Esophagus muscularis mucosa (tissue), 3 donors: Measurements from ENCODE around the gene FBXO46.

Source experiments
- CTCF ChIP-seq, 3 experiments: fragments of 200-600 bp in 2 of 3; fragments of 450-650 bp in 1 of 3; sonication (generic) in 2 of 3; IDR thresholded peaks; one replicate each; pipeline ENCODE4 v1.5.1; 2017 to 2019; ENCODE audit warnings: antibody characterized with exemption in 3 of 3, mild to moderate bottlenecking in 2 of 3, moderate library complexity in 1 of 3
- POLR2A ChIP-seq: fragments of 450-650 bp; IDR thresholded peaks from one replicate; pipeline ENCODE4 v1.6.1; 2017; ENCODE audit warnings: antibody characterized with exemption, moderate library complexity, mild to moderate bottlenecking, low read depth
- POLR2AphosphoS5 ChIP-seq, 2 donors: sonication (generic); formaldehyde crosslinking; IDR thresholded peaks; one replicate each; pipeline ENCODE4 v1.6.1; 2017; ENCODE audit warnings: antibody characterized with exemption in 2 of 2

GRCh38 chr19:45682117-45682516 is 48.6 kb downstream of the FBXO46 start:
- TF ChIP-seq CTCF (IDR thresholded peaks at IDR 0.05) = no peak
- TF ChIP-seq POLR2AphosphoS5 (IDR thresholded peaks at IDR 0.05) = no peak
- TF ChIP-seq POLR2A = no peak
